NCI-H128 (cell line): ENCODE measurements around the gene MYH9.
"Not testable (repeated sequence)": the region's sequence is repeated elsewhere in the genome, so short reads cannot be mapped to it uniquely, and the experiment has no call there.

ENCODE experiments used
- DNase-seq: peaks from one replicate; lab custom pipeline; 2025; ENCODE audit not compliant: unreplicated experiment; lab: John Stamatoyannopoulos, UW

Gene MYH9

DNA sequence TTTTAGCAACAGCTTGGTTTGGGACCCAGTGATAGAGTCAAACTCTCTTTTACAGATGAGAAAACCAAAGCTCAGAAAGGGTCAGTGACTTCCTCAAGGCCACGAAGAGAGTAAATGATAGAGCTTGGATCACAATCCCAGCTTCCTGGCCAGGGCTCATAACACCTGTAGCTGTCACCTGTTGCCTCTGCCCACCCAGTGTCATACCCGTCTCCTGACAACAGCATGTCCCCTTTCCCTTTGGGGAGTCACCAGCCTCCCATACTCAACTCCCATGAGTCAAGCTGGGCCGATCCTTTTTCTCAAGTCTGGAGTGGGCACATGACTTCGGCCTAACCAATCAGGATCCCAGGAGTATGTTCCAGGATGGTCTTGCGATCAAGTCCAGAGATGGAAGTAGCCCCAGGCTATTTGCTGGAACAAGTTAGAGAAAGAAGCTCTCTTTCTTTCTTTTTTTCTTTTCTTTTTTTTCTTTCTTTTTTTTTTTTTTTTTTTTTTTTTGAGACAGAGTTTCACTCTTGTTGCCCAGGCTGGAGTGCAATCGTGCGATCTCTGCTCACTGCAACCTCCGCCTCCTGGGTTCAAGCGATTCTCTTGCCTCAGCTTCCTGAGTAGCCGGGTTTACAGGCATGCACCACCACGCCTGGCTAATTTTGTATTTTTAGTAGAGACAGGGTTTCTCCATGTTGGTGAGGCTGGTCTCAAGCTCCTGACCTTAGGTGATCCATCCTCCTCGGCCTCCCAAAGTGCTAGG, 27.8 kb upstream of the MYH9 start:
- no peak for DNase-seq

DNA sequence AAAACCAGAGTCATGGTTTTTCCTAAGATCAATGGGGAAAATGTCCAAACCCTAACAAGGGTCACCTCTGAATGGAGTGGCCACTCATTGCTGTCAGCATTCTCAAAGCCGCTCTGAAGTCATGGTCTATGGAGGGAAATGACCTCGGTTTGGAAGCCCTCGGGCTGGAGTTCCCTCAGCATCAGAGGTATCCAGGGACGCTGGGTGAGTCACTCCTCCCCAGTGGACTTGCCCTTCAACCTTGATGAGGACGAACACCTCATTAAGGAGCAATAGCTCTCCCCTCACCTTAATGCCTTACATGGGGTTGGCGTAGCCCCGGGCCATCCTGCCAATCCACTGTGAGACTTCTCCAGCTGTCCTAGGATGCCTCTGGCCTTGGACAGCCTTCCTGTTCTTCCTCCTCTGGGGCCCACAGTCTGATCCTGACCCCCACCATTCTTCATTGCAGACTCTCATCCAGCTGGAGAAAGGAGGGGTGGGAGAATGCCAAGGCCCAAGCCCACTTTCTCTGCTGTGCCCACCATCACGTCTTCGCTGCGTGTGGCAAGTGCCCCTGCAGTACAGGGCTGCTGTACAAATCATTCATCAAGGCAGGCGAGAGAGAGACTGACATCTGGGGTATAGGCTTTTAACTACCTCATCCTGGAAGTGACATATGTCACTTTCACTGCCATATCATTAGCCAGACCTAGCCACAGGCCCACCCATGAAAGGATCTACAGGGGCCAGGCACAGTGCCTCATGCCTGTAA, 25.4 kb upstream of the MYH9 start:
- DNase-seq = no peak

DNA sequence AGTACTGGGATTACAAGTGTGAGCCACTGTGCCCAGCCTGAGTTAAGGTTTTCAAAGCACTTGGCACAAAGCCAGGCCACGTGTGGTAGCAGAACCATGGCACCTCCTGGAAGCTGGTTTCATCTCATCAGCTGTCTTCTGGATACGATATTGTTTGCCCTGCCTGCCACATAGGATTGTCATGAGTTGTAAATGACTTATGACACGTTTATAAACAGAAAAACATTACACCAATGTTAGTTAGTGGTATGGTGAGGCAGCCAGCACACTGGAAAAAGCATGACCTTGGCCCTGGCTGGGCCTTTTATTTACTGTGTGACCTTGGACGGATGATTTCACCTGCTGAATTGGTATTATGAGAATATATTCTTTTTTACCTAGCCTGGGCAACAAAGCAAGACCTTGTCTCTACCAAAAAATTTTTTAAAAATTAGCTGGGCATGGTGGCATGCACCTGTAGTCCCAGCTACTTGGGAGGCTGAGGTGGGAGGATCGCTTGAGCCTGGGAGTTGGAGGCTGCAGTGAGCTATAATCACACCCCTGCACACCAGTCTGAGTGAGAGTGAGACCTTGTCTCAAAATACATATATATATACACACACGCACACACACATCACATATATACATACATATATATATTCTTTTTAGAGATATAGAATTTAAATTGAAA, 24.0 kb upstream of the MYH9 start:
- no peak for DNase-seq

DNA sequence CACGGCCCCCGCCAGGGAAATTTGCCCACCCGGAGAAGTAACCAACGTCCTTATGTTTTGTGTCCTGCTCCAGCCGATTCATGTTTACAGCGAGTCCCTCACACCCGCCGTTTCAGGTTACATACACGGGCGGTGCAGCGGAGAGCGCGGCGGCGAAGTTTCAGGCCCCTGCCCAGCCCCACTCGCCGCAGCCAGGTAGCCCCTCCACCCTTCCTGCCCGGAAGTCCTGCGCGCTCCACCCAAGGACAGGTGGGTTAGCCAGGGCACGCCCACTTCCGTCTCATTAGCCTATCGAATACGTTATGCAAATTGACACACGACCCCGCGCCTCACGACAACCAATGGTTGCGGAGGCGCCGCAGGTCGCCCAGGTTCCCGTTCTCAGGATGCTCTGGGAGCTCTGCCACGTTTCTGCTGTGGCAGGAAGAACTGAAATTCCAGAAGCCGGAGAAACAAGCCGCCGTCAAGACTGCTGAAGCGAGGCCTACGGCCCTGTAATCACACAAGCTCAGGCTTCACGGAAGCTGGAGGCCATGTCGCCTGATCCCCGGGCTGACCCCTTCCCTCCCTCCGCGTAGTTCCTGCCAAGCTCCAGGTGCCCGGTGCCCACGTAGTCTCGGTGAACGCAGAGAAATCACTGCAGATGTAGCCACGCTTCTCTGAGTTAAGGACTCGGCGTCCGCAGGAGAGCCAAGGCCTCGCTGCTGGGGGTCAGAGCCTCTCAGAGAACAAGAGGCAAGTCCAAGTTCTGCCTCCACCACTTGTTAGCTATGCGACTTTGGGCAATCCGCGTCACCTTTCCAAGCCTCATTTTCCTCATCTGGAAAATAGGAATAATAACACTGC, 22.4 kb upstream of the MYH9 start:
- peak; percentile 93 for DNase-seq

DNA sequence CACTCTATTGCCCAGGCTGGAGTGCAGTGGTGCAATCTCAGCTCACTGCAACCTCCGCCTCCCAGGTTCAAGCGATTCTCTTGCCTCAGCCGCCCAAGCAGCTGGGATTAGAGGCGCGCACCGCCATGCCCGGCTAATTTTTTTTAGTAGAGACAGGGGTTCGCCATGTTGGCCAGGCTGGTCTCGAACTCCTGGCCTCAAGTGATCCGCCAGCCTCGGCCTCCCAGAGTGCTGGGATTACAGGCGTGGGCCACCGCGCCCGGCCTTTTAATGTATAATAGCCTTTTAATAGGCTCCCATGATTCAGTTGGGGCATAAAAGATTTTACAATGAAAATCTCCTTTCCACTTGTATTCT, 21.8 kb upstream of the MYH9 start:
- DNase-seq = not testable (repeated sequence)

DNA sequence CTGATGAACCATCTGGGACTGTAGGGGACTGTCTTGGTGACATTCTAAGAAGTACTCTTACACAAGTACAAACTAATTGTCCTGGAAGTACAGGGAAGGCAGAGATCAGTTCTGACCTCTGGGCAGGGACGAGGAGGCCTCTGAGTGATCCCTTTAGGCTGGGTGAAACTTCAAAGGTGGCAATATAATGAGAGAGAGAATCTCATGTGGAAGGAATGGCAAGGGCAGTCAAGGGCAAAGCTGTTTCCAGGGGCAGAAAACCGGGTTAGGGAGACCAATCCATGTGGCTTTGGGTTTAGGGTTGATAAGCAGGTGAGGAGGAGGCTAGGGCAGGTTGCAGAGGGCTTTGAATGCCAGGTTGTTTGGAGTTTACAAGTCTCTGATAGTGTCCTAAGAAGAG, 21.3 kb upstream of the MYH9 start:
- DNase-seq = no peak

DNA sequence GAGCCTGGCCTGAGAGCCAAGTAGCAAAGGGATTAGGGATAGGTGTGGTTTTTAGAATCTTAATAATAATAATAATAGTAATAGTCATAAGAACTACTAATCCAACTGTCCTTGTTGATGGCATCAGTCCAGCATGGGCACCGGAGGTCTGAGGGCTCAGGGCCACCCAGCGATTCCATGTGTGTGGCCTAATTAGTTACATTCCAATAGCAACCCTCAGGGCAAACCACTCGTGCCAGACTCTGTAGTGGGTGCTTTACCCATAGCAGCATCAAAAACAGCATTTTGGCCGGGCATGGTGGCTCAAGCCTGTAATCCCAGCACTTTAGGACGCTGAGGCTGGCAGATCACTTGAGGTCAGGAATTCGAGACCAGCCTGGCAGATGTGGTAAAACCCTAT, 19.0 kb upstream of the MYH9 start:
- DNase-seq = no peak

DNA sequence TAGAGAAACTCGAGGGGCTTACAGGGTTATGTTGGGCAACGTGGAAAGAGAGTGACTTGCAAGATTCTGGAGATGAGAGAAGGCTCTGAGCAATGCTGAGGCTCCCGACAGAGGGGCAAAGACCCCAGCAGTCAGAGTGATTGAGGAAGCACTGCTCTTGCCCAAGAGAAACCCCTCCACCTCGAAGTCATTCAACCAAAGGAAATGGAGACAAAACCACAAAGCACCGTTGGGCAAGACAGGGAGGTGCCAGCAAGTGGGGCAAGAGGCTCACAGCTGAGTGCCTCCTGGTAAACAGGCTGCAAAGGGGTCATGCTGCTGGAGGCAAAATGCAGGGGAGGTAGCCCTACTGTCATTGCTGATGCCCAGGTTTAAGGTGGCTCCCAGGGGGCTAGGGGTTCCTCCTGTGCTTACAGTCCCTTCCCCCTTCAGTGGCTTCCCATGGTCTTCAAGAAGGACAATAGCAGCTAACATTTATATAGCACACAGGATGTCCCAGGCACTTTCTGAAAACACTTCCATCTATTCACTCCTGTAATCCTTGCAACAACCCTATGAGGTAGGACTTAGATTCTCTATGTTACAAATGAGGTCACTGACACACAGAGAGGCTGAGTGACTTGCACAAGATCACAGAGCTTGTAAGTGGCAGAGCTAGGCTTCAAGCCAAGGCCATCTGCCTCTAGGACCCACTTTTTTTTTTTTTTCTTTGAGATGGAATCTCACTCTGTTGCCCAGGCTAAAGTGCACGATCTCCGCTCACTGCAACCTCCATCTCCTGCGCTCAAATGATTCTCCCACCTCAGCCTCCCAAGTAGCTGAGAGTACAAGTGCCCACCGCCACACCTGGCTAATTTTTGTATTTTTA, 18.1 kb upstream of the MYH9 start:
- no peak for DNase-seq

DNA sequence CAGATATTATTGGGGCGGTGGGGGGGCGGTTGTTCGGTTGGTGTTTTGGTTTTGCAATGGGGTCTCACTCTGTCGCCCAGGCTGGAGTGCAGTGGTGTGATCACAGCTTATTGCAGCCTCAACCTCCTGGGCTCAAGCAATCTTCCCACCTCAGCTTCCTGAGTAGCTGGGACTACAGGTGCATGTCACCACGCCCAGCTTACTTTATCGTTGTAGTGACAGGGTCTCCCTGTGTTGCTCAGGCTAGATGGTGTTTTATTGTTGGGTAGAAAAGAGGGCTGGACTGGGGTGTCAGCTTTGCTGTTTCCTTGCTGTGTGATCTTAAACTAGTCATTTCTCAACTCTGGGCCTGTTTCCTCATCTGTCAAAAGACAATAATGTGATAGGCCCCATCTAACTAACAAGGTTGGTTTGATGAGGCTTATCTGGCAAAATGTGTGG, 17.5 kb upstream of the MYH9 start:
- DNase-seq = no peak

DNA sequence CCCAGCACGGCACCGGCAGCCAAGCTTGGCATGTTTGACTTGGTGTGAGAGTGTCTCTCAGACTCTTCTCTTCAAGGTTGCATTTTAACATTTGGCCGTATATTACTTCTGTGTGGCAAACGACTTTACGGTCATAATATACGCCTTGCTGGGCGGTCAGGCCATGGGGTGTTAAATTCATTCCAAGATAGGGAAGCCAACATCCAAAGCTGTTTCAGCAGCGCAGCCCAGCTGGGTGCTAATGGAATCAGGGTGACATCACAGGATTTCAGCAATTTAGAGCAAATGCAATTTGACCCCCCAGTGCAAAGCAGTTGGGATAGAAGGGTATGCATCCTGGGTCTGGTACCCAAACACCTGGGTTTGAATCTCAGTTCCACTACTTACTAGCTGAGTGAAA, 16.7 kb upstream of the MYH9 start:
- DNase-seq = no peak

DNA sequence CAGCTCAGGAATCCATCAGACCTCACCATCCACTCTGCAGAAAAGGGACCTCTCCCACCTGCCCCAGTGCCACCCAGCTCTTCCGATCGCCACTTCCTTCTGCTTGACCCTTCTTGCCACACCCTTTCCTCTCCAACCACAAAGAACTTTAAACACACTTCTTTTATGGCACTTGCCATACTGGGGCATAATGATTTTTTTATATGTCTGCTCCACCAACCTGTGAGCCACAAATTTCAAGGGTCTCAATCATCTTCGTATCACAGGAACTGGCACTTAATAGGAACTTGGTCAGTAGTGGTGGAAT, 11.7 kb upstream of the MYH9 start:
- DNase-seq = no peak

DNA sequence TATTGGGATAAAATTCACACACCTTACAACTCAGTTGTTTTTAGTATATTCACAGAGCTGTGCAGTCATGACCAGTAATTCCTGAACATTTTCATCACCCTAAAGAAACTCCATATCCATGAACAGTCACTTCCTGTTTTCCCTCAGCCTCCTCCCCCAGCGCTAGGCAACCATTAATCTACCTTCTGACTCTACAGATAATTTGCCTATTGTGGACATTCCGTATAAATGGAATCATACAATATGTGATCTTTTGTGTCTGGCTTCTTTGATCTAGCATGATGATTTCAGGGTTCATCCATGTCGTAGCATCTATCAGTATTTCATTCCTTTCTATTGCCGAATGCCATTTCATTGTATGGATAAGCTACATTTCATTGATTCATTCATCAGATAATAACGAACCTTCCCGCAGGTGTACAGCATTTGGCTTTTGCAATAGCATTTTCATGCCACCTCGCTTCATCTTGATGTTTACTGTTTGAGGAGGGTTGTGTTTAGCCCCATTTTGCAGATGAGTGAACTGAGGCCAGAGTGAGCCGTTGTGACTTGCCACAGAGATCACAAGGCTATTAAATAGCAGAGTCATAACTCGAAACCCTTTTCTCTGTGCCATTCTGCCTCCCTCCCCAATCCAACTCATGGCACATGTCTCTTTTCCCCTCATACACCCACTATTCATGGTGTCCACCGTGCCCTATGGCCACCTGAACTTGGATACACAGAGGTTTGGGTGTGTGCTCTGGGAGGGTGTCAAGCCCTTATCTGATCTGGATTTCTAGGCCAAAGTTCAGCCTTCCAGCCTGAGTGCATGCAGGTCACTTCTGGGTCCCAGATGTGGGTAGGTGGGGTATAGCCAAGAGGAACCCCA, 11.1 kb upstream of the MYH9 start:
- DNase-seq = no peak

DNA sequence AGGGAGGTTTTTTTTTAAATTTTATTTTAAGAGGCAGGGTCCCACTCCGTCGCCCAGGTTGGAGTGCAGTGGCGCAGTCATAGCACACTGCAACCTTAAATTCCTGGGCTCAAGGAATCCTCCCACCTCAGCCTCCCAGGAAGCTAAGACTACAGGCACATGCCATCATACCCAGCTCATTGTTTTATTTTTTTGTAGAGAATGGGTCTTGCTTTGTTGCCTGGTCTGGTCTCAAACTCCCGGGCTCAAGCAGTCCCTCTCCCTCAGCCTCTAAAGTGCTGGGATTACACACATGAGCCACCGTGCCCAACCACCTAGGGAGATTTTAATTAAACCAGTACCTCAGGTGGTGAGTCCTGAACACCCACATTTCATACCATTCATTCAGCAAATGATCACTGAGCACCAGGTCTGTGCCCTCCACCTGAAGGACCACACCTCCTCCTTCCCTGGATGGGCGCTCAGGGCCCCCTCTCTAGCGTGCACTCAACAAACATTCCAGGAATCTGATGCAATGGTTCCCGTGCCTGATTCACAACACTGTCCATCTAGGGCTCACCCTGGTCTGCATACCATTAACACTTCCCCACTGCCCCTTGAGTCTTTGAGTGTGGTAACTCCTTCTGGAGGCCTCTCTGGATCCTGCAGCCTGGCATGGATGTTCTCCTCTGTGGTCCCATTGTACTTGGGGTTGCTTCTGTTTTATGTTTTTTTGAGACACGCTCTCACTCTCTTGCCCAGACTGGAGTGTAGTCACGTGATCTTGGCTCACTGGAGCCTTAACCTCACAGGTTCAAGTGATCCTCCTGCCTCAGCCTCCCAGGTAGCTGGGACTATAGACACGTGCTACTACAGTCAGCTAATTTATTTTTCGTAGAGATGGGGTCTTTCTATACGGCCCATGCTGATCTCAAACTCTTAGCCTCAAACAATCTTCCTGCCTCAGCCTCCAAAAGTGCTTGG, 9.6 kb upstream of the MYH9 start:
- no peak for DNase-seq

DNA sequence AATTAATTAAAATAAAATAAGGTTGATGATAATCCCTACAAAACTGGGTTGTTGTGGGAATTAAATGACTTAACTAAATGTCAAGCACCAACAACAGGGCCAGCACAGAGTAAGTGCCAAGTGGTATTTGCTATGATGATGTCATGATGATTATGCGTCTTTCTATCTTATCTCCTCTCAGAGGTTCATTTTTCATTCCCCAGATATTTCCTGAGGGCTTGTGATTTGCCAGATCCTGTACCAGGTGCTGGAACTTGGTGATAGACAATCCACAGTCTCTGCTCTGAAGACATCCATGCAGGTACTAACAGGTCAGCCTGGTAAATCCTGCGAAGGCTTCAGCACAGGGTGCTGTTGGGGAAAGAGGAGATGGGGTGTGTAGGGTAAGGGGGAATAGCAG, 8.1 kb upstream of the MYH9 start:
- DNase-seq = no peak

DNA sequence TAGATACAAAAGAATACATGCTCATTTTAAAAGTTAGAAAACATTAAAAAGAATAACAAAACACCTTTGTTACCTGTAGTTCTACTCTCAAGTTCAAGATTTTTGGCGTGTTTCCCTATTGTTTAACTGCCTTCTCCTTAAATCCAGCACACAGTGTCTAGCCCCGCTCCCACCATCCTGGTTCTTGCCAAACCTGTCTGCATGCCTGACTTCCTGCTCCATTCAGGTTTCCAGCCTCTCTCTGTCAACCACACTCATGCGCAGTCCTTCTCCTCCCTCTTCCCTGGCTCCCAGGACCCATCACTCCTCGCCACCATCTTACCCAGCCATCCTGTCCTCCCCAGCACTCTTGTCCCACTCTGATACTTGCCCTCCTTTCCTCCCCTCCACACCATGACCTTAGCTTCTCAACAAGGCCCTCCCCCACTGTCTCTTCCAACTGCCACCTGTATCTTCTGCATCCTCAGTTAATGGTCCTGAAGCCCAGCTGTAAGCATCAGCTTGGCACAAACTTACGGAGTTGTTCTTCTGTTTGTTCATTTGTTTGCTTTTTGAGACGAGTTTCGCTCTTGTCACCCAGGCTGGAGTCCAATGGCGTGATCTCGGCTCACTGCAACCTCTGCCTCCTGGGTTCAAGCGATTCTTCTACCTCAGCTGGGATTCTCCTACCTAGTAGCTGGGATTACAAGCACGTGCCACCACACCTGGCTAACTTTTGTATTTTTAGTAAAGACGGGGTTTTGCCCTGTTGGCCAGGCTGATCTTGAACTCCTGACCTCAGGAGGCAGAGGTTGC, 7.5 kb upstream of the MYH9 start:
- DNase-seq = no peak

DNA sequence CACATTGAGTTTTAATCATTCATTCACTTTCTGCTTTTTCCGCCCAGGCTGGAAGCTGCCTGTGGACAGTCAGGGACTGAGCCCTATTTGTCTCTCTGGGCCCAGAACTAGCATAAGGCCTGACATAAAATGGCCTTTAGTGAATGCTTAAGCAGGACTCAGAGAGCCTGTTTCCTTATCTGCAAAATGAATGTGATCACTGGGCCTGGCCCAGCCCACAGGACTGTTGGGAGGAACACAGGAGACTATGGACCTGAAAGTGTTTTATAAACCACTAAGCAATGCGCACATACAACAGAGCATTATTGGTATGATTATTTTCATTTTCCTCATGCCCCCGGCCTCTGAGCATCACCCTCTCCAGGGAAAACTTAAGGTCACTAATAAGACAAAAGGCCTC, 3.9 kb upstream of the MYH9 start:
- no peak for DNase-seq

DNA sequence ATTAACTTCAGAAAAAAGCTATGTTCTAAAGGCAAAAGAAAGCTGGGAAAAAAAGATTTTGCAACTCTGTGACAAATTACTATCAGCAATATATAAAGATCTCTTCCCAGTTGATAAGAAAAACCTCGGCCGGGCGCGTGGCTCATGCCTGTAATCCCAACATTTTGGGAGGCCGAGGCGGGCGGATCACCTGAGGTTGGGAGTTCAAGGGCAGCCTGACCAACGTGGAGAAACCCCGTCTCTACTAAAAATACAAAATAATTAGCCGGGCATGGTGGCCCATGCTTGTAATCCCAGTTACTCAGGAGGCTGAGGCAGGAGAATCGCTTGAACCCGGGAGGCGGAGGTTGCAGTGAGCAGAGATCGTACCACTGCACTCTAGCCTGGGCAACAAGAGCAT, 1.4 kb upstream of the MYH9 start:
- not testable (repeated sequence) for DNase-seq

DNA sequence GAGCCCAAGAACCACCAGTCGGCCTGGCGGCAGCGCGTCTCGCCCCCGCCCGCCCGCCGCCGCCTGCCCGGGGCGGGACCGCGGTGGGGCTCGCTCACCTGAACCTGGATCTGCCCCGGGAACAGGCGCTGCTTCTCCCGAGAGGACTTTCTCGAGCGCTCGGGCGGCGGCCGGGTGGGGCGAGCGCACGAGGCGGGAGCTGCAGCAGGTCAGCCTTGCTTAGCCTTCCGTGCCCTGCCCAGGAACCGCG, 133 bp downstream of the MYH9 start:
- no peak for DNase-seq
